Measurements from ENCODE around the gene PRICKLE2.

The PRICKLE2 gene

DNA sequence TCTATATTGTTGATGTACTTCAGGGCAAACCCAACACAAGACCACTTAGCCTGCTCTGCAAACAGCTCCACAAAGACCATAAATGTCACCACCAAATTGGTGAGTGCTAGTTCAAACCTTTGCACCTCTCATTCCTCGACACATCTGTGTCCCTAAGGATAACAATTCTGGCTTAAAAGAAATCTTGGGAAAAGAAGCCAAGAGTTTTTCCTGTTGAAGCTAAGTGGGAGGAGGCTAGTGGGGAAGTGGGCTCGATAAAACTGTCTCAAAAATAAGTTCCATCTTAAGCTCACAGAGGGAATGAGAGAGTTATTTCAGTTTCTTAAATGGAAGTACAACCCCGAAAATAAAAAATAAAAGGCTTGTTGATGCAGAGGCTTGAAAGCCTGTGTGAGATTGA, 40.4 kb upstream of the PRICKLE2 start:
- TF ChIP-seq FOXP2 (optimal IDR thresholded peaks at IDR 0.05; ENCODE audit: borderline replicate concordance, extremely low read depth, extremely low read length, insufficient read depth) (no peak), POLR2AphosphoS5 (IDR thresholded peaks at IDR 0.05; ENCODE audit: low read depth, low read length) (no peak), TAF1 (IDR thresholded peaks at IDR 0.05; ENCODE audit: borderline replicate concordance, insufficient read depth, low read length) (no peak), SIN3A (IDR thresholded peaks at IDR 0.05; ENCODE audit: borderline replicate concordance, insufficient read depth, low read length) (no peak)
- TF ChIP-seq, protein P1, sequence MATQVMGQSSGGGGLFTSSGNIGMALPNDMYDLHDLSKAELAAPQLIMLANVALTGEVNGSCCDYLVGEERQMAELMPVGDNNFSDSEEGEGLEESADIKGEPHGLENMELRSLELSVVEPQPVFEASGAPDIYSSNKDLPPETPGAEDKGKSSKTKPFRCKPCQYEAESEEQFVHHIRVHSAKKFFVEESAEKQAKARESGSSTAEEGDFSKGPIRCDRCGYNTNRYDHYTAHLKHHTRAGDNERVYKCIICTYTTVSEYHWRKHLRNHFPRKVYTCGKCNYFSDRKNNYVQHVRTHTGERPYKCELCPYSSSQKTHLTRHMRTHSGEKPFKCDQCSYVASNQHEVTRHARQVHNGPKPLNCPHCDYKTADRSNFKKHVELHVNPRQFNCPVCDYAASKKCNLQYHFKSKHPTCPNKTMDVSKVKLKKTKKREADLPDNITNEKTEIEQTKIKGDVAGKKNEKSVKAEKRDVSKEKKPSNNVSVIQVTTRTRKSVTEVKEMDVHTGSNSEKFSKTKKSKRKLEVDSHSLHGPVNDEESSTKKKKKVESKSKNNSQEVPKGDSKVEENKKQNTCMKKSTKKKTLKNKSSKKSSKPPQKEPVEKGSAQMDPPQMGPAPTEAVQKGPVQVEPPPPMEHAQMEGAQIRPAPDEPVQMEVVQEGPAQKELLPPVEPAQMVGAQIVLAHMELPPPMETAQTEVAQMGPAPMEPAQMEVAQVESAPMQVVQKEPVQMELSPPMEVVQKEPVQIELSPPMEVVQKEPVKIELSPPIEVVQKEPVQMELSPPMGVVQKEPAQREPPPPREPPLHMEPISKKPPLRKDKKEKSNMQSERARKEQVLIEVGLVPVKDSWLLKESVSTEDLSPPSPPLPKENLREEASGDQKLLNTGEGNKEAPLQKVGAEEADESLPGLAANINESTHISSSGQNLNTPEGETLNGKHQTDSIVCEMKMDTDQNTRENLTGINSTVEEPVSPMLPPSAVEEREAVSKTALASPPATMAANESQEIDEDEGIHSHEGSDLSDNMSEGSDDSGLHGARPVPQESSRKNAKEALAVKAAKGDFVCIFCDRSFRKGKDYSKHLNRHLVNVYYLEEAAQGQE (IDR thresholded peaks at IDR 0.05; ENCODE audit: insufficient read depth in 1 of 2, low read depth in 2 of 2, low read length in 2 of 2) = no peak

DNA sequence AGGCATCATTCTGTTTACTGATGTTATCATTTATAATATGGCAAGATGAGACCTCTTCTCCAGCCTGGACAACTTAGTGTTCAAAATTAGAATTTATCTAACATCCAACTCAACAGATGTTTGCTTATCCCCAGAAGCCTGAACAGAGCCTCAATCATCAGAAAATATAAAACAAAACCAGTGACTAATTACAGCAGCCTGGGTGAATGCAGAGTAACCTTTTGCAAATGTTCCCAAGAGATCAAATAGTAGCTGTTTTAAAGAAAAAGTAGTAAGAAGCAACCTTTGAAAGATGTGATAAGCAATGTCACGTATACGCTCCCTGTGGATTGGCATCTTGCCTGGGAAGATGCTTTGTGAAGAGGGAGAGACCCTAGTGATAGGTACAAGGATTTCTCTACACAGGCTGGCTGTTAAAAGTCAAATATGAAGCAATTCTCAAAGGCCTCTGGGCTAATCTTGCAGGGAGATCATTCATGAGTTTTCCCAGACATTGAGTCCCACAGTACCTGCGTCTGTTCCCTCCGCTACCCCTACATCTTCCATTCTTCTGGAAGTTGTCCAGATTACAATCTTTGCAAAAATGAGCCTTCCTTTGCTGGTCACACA, 39.3 kb upstream of the PRICKLE2 start:
- TF ChIP-seq FOXP2 (optimal IDR thresholded peaks at IDR 0.05; ENCODE audit: borderline replicate concordance, extremely low read depth, extremely low read length, insufficient read depth) (no peak), SIN3A (IDR thresholded peaks at IDR 0.05; ENCODE audit: borderline replicate concordance, insufficient read depth, low read length) (no peak), POLR2AphosphoS5 (IDR thresholded peaks at IDR 0.05; ENCODE audit: low read depth, low read length) (no peak), TAF1 (IDR thresholded peaks at IDR 0.05; ENCODE audit: borderline replicate concordance, insufficient read depth, low read length) (no peak)
- TF ChIP-seq, protein P1 (IDR thresholded peaks at IDR 0.05; ENCODE audit: insufficient read depth in 1 of 2, low read depth in 2 of 2, low read length in 2 of 2) = no peak

DNA sequence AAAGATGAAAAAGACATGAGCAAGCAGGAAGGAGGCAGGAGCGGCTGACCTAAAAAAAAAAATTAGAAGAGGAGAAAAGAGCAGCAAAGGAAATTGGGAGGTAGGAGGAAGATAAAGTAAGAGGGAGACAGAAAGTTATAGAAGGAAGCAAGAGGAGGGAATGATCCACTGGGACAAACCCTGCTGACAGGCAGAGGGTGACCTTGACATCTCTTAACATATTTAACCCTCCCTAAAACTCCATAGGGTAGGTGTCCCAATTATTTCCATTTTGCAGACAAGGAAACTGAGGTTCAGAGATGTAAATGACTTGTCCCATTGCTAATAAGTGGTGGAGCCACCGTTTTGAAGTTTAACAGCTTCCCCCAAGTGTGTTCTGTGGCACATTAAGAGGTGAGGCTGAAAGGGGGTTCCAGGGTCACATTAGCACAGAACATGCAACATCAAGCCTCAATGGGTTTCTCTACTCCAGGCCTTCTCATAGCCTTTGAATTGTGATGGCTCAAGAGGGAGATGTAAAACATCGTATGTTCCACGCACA, 37.4 kb upstream of the PRICKLE2 start:
- TF ChIP-seq, protein P1 (IDR thresholded peaks at IDR 0.05; ENCODE audit: insufficient read depth in 1 of 2, low read depth in 2 of 2, low read length in 2 of 2) = no peak
- TF ChIP-seq SIN3A (IDR thresholded peaks at IDR 0.05; ENCODE audit: borderline replicate concordance, insufficient read depth, low read length) = no peak
- no peak for TF ChIP-seq POLR2AphosphoS5 (IDR thresholded peaks at IDR 0.05; ENCODE audit: low read depth, low read length)
- TF ChIP-seq TAF1 (IDR thresholded peaks at IDR 0.05; ENCODE audit: borderline replicate concordance, insufficient read depth, low read length) = no peak
- TF ChIP-seq FOXP2 (optimal IDR thresholded peaks at IDR 0.05; ENCODE audit: borderline replicate concordance, extremely low read depth, extremely low read length, insufficient read depth) = no peak

DNA sequence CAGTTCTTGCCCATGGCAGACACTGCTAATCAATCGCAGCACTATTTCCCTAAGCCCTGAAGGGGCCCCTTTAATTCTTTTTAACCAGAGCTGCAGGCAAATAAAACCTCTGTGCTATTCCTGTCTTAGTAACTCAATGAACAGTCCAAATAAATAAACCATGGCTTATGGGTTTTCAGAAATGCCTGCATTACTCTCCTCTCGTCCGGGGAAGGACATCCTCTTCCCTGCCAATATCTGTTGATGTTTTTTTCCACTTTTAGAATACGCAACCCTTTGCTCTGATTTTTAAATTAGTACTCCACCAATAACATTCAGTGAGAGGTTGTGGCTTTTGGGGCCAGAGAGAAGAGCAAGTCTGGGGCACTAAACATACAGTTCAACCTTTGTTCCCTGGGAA, 35.2 kb upstream of the PRICKLE2 start:
- TF ChIP-seq, protein P1 (IDR thresholded peaks at IDR 0.05; ENCODE audit: insufficient read depth in 1 of 2, low read depth in 2 of 2, low read length in 2 of 2) = no peak
- TF ChIP-seq SIN3A (IDR thresholded peaks at IDR 0.05; ENCODE audit: borderline replicate concordance, insufficient read depth, low read length) (no peak), TAF1 (IDR thresholded peaks at IDR 0.05; ENCODE audit: borderline replicate concordance, insufficient read depth, low read length) (no peak), POLR2AphosphoS5 (IDR thresholded peaks at IDR 0.05; ENCODE audit: low read depth, low read length) (no peak), FOXP2 (optimal IDR thresholded peaks at IDR 0.05; ENCODE audit: borderline replicate concordance, extremely low read depth, extremely low read length, insufficient read depth) (no peak)

Measured in PFSK-1 (cell line).